Spleen (tissue), 7 donors: ENCODE results near the gene GSDME.

Source experiments
- CTCF ChIP-seq, 11 experiments: fragments of 200-600 bp in 7 of 11; fragments of 450-650 bp in 4 of 11; sonication (generic) in 4 of 11; IDR thresholded peaks in 8 of 11; conservative IDR thresholded peaks in 3 of 11; 1 replicate in 7 of 11; 2 replicates in 4 of 11; pipeline versions ENCODE4 v1.4.0 to v1.8.0; 2016 to 2021; ENCODE audit warnings: antibody characterized with exemption in 11 of 11, inconsistent platforms in 4 of 11, mild to moderate bottlenecking in 1 of 11
- POLR2AphosphoS5 ChIP-seq, 3 donors: sonication (generic); formaldehyde crosslinking; IDR thresholded peaks; one replicate each; pipeline ENCODE4 v1.5.1; 2017; ENCODE audit warnings: antibody characterized with exemption in 3 of 3
- donor health status: DM: no; HTN: no; CAD: no; lungs with moderate emphysema.
- donor health status: DM: no; HTN: no; CAD: no.
- donor health status: DM: no; HTN: no; CAD: no.

- TF ChIP-seq CTCF (IDR thresholded peaks at IDR 0.05 in 8 of 11, conservative IDR thresholded peaks at IDR 0.05 in 3 of 11) (no peak), POLR2AphosphoS5 (IDR thresholded peaks at IDR 0.05) (no peak)
Measured at GRCh38 chr7:24721481-24722001, 35.7 kb downstream of the GSDME start.
